ENCODE results near the gene RPL10.

The RPL10 gene

GRCh38 chrX:154401045-154401799 is 3.0 kb downstream of the RPL10 start:
- DNase-seq: no peak

GRCh38 chrX:154401918-154402621 is 3.9 kb downstream of the RPL10 start:
- DNase-seq: no peak

GRCh38 chrX:154402622-154403127 is 4.5 kb downstream of the RPL10 start:
- DNase-seq: no peak

DNA sequence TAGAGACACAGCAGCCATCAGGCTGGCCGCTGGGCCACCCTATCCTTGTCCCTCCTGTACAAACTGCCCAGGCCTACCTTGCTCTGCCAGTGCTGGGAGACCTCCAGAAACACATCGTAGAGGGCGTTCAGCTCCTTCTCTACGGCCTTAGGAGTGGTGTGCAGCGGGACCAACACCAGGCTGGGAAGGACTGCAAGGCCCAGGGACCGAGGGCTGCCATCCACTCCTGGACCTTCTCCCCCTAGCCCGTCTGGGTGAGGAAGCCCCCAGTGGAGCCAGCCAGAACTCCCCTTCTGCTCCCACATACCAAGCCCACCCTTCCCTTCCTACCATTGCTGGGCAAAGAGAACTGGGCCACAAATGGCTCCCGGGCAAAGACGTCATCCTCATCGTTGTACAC is 5.0 kb downstream of the RPL10 start:
- no peak for DNase-seq

DNA sequence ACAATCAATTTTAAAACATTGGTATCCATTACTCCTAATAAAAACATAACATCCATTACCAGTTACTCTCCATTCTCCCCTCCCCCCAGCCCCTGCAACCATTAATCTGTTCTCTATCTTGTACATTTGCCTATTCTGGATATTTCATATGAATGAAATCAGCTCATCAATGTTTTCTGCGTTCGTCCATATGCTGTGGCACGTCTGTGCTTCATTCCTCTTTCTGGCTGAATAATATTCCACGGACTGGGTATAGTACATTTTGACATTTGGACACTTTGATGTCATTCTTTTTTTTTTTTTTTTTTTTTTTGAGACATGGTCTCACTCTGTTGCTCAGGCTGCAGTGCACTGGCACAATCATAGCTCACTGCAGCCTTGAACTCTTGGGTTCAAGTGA is 5.7 kb downstream of the RPL10 start:
- no peak for DNase-seq

- DNase-seq: no peak
These were observed 6.5 kb downstream of the RPL10 start for GRCh38 chrX:154404625-154405192.

GRCh38 chrX:154408659-154409221 is 10.6 kb downstream of the RPL10 start:
- DNase-seq: no peak

- no peak for DNase-seq
These were observed 11.2 kb downstream of the RPL10 start, which contains the start of gene DNASE1L1 for GRCh38 chrX:154409222-154409871. DNASE1L1 (minus strand) TSS chrX:154409254; CDS start chrX:154405568, 3,686 bp downstream.

- peak; percentile 42 for DNase-seq
These were observed 13.8 kb downstream of the RPL10 start for GRCh38 chrX:154411981-154412340.

DNA sequence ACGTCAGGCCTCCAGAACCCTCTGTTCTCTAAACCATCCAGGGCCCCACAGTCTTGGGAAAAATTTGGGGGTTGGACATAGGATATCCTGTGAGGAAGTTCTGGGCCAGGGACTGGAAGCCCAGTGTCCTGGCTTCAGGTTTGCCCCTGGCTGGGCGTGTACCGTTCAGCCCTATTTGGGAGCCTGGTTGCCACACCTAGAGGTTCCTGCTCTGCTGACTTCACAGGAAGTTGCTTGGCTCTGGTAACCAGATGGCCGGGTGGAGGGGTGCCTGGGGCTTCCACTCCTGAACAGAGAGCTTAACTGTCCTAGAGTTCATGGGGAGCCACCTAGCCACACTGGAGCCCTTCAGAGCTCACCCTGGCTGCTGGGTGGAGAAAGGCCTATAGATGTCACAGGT is 14.3 kb downstream of the RPL10 start:
- DNase-seq: no peak

DNA sequence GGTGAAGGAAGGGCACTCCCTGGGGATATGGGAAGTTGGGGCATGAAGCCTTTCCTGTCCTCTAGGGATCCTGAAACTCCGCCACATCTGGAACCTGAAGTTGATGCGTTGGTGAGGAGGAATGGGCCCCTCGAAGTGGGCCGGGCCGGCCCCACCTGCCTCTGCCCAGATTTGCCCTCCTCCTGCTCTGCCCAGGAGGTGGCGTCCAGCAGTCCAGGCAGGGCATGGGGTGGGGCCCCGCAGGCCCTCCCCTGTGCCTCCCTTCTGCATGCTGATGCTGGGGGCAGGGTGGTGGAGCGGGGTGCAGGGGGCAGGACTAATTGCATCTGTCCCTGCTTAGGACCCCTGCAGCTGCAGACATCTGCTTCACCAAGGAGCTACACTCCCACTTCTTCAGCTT is 15.0 kb downstream of the RPL10 start:
- DNase-seq: no peak

GRCh38 chrX:154417157-154417556 is 19.0 kb downstream of the RPL10 start:
- DNase-seq: no peak

GRCh38 chrX:154419189-154419588 is 21.0 kb downstream of the RPL10 start:
- DNase-seq: no peak

DNA sequence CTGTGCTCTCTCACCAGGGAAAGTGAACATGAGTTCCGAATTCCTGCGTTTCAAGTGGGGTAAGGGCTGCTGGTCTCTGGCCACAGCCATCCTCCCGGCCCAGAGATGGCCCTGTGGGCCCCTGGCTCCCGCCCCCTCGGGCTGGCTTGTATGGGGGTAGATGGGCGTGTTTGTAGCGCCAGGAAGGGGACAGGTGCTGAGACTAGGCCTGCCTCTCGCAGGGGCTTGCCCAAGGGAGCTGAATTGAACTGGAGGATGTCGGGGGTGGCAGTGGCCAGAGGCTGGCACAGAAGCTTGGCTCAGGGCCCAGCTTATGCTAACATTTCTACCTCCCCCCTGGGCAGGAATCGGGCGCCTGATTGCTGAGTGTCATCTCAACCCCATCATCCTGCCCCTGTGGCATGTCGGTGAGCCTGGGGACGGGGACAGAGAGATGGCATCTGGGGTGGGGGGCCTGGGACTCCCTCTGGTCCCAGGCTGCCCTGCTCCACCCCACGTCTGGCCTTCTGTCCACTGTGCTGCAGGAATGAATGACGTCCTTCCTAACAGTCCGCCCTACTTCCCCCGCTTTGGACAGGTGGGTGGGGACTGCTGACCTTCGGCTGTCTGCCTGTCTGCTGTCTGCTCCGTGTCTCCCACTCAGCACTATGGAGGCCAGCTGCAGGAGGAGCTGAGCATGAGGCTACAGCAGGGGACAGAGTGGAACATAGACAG is 21.7 kb downstream of the RPL10 start:
- DNase-seq: no peak

DNA sequence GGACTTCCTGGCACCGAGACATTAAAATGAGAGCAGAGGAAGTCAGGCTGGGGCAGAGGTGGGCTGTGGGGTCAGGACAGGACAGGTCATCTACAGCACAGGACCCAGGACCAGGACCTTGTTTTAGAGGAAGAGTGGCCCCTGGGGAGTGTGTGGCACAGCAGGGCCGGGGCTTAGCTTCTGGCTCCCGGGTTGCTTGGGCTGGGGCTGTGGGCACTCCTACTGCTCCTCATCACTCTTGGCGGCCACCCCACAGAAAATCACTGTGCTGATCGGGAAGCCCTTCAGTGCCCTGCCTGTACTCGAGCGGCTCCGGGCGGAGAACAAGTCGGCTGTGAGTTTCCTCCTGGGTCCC is 22.2 kb downstream of the RPL10 start:
- no peak for DNase-seq

- DNase-seq: no peak
These were observed 29.0 kb downstream of the RPL10 start for GRCh38 chrX:154426916-154427770.

DNA sequence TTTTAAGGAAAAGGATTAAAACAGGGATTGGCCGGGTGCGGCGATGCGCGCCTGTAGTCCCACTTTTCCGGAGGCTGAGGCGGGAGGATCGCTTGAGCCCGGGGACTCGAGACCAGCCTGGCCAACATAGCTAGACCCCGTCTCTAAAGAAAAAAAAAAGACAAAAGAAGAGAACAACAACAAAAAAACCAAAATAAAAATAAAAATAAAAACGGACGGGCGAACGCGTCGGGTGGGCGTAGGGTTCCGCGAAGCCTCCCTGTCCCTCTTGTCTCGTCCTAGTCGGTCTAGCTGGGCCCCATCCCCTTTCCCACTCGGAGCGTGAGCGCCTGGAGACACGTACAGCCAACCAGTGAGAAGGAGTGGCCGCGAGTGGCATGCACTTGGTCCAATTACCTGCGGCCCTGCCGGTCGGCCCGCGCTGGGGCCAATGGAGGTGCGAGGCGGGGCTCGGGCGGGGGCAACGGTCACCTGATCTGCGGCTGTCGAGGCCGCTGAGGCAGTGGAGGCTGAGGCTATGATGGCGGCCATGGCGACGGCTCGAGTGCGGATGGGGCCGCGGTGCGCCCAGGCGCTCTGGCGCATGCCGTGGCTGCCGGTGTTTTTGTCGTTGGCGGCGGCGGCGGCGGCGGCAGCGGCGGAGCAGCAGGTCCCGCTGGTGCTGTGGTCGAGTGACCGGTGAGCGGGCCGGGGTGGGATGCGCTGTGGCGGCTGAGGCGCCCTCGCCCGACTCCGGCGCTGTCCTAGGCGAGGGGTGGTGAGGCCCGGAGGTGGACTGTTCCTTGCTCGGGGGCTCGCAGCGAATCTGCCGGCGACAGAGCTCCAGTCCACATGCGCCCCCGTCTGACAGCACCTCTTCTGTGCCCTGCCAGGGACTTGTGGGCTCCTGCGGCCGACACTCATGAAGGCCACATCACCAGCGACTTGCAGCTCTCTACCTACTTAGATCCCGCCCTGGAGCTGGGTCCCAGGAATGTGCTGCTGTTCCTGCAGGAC is 30.3 kb downstream of the RPL10 start, which contains the start of gene ATP6AP1:
Gene ATP6AP1 (plus strand): TSS at position 502 of the 996 bp plus-strand sequence. CDS start 16 bp downstream, at position 518.
- DNase-seq: peak; percentile 93

DNA sequence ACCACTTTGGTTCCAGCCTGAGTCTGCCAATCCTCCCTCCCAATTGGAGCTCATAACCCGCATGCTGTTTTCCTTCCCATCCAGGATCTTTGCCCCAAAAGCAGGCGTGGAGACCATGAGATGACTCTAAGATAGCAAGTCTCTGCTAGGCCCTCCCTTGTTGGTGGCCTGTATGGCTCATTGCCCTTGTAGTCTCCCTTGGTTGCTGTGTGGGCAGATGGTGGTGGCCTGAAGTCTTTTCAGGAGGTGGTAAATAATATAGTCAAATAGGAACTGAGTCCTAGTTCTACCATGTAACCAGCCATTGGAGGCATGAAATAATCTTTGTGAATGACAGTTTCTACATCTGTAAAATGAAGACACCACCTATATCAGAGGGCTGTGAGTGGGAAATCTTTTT is 31.5 kb downstream of the RPL10 start:
- no peak for DNase-seq

DNA sequence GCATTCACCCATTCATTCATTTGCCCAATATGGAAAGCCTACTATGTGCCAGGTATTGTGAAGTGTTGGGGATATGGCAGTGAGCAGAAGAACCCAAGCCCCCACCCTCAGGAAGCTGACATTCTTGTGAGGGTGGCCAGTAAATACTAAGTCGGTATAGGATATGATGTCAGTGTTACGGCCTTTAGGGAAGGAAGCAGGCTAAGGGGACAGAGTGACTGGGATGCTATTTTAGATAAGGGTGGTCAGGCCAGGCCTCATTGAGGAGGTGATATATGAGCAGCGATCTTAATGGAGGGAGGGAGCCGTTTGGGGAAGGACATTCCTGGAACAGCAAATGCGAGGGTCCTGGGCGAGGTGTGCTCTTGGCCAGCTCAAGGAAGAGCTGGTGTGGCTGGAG is 32.3 kb downstream of the RPL10 start:
- DNase-seq: no peak

GRCh38 chrX:154430916-154431315 is 32.7 kb downstream of the RPL10 start:
- no peak for DNase-seq

All from NCI-H774 (cell line).